SH-SY5Y (cell line): ENCODE measurements around the gene DCBLD1.

ENCODE experiments used
- GATA2 ChIP-seq: IDR thresholded peaks from 2 replicates; pipeline ENCODE4 v1.6.1; 2011; ENCODE audit warnings: mild to moderate bottlenecking, low read depth, low read length
- GATA3 ChIP-seq: IDR thresholded peaks from 2 replicates; pipeline ENCODE4 v1.6.1; 2011; ENCODE audit warnings: low read depth, mild to moderate bottlenecking, low read length, moderate library complexity

GRCh38 chr6:117446861-117447260, 35.6 kb upstream of the DCBLD1 start:
- no peak for TF ChIP-seq GATA2
- no peak for TF ChIP-seq GATA3
